ENCODE measurements around the gene PFKP.

PFKP gene

DNA sequence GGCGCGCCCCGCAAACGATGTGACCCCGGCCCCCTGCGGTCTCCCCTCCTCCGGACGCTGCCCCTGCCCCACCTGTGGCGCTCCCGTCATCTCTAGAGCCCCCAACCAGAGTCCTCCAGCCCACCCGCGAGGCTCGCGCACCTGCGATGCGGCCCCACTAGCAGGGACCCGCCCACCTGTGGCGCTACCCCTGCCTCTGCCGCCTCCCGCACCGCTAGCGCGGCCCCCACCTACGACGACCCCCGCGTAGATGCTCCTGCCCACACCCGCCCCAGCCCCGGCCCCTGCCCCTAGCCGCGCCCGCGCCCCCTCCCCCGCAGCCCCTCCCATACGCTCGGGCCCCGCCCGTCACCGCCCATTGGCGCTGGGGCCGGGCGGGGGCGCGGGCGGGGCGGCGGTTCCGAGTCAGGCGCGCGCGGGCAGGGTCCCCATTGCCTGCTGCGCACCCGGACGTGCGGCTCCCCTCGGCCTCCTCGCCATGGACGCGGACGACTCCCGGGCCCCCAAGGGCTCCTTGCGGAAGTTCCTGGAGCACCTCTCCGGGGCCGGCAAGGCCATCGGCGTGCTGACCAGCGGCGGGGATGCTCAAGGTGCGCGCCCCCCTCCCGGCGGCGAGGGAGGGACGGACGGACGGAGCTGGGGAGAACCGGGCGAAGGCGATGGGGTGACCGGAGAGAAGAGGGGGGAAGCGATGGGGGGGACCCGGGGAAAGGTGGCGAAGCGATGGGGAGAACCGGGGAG lies at the start of gene PFKP:
Gene PFKP (plus strand): TSS at position 431 of the 741 bp plus-strand sequence. CDS start 48 bp downstream, at position 479.
- FAIRE-seq: no peak

DNA sequence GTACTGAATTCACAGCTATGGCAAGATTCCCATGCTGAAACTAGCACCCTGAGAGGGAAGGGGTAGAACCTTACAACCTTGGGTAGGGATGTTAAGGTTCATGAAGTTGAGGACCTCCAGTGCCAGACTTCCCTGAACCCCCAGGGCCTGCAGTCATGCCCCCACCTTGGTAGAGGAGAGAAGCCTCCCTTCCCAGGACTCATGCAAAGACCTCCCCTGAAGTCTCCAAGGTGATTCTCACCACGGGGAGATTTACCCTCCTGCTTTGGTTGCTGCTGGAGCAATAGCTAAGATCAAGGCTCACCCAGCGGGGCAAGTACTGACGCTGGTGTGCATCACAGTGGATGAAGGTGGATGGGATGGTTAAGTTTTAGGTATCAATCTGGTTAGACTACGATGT lies 49.1 kb upstream of the PFKP start:
- FAIRE-seq: no peak

DNA sequence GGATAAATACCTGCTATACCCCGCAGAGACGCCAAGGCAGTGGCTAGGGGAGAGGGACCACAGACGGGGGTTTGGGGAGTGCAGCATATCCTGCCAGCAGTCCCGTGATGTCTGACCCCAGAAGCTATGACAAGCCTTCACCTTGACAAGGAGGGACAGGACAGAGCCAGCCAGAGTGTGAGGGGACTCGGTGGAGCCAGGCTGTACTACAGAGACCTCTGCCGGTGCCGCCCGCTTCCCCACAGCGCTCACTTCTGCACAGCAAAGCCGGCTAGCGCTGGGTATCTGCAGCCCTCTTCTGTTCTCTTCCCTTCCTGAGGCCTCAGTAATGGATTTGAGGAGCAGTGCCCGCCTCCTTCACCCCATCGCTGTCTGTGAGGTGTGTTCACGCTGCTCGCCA lies 47.0 kb upstream of the PFKP start:
- no peak for FAIRE-seq

DNA sequence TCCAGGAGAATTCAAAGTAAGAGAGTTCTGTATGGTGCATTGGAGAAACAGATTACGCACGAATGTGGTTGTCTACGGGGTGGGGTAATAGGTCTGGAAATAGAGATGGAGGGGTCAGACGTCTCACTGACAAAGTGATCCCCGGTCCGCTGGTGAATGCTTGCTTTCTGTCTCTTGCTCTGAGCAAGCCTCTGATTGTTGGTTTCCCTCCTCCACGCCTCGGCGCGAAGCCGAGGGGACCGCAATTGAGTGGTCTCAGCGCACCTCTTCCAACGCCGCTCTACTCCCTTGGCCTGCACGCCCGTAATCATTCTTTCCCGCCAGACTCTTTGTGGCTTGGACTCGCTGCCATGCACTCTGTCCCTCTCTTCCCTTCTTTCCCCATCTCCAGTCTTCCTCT lies 46.5 kb upstream of the PFKP start:
- no peak for FAIRE-seq

DNA sequence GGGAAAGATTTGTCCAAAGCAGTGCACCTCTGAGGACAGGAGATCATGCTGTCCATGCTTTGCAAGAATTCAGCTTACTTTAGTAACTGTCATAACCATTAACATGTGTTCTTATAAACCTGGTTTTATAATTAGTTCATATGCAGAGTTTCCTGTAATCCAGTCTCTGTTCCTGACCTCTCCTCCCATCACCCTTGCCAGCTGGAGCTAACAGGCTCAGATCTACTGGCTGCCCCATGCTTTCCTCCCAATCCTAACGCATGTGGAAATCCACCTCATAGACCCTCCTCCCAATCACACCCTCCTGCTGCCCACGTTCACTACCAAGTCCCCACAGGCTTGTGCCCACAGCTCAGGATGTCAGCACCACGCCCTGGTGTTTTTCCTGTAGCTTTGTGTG lies 45.3 kb upstream of the PFKP start:
- FAIRE-seq: no peak

DNA sequence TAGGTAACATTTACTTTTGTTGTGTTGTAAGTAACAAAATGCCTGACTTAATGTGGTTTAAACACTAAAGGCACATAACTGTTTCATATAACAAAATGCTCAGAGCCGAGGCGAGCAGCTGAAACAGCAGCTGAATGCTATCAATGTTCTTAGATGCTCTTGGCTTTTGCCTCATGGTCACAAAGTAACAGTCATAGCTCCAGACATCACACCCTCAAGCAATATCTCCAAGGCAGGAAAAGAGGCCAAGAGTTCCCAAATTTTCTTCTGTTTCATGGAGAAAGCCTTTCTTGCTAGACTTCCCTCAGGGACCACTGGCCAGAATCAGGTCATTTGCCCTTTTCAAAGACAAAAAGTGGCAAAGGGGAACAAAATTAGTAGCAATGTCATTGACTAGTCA lies 43.5 kb upstream of the PFKP start:
- FAIRE-seq: no peak

DNA sequence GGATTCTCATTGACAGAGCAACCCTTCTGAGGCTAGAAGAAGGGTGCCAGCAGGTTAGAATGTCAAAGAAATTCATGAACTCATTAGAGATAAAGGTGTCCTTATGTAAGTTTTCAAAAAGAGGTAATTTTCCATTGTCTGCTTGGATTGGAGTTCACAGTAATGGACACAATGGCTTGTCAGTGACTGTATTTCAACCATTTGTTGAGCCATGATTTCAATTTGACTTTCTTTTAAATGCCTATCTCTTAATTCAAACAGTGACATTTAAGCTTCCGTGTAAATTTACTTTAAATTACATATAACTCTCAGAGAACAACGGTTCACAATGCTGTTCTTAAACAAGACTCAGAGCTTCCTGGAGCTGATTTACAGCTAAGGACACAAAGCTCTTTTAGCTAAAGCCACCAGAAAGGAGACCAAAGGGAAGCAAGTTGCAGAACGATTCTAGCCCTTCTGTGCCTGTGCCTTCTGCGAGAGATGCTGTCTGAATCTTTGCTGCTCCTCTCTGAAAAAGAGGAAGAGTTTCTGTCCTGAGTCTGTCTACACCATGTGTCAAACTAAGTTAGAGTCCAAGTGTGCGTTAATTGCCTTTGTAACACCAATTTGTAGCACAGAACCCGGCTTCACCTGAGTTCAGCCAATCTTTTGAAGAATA lies 42.2 kb upstream of the PFKP start:
- no peak for FAIRE-seq

DNA sequence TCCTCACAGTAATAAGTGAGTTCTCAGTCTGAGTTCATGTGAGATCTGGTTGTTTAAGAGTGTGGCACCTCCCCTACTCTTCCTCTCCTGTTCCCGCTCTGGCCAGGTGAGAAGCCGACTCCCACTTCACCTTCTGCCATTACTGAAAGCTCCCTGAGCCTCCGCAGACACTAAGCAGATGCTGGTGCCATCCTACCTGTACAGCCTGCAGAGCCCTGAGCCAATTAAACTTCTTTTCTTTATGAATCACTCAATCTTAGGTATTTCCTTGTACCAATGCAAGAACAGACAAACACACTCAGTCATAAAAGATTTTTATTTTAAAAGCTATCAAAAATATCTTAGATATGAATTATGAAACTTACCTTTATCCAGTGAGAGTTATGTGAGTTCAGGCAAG lies 39.5 kb upstream of the PFKP start:
- FAIRE-seq: no peak

DNA sequence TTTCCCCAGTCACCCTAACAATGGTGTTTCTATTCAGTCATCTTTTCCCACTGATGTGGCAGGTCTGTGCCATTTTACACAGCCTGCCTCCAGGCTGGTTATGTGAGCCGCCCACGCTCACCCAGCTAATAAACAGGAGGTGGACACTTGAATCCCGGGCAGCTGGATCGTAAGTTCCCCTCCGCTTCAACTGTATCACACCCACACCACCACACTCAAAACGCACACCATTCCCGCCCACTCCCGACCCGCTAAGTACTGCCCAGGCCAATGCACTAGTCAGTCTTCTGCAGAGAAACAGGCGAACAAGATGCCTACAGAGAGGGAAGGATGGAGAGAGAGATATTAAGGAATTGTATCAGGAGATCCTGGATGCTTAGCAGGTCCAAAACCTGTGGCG lies 38.9 kb upstream of the PFKP start:
- no peak for FAIRE-seq

DNA sequence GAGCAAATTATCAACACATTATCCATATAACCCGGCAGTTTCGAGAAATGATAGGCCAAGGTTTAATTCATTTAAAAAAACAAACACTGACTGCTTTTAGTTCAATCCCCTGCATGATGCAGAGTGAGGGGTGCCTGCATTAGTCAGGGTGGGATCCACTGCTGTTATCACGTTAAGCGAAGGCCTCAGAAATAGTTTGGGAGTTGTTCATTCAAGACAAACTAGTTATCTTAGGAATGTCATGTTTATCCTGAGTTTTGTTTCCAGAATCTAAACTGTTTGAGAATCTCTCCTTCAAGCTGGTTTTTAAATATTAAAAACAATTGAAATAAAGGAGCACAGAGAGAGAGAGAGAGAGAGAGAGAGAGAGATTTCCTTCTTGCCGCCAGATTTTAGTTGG lies 36.6 kb upstream of the PFKP start:
- peak; percentile 18 for FAIRE-seq

DNA sequence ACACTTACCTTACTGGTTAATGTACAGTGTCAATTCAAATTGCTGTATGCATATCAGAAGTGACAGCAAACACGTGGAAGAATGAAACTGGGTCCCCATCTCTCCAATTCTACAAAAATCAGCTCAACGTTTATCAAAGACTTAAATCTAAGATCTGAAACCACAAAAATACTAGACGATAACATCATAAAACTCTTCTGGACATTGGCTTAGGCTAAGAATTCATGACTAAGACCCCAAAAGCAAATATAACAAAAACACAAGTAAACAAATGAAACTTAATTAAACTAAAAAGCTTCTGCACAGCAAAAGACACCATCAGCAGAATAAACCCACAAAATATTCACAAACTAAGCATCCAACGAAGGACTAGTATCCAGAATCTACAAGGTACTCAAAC lies 35.9 kb upstream of the PFKP start:
- peak; percentile 90 for FAIRE-seq

DNA sequence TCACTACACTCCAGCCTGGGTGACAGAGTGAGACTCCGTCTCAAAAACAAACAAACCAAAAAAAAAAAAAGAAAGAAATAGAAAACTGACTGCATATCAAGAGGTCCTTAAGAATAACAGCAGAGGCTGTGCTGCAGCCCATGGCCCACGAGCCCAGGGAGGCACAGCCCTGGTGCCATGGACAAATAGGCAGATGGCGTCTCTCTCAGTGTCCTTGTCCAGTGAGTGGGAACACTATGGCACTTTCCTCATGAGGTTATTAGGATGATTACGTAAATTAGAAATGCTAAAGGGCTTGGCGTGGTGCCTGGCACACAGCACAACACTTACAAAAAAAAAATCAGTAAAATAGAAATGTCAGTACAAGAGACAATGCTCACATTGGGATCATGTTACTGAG lies 33.4 kb upstream of the PFKP start:
- FAIRE-seq: no peak

DNA sequence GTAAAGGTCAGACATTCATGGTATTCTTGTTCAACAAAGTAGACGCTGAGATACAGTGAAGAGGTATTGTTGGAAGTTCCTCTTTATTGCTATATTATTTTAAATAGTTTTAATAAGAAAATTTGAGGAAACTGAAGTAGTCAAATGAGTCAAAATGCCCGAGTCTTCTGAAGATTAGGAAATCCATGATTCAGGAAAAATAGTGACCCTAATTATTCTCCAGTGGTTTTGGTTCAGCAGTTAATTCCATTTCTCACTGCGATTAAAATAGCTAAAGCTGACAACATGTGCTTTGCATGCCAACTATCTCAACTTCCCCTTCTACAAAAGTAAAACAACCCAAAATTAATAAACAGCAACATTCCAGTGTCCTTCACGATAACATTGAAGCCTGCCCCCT lies 32.7 kb upstream of the PFKP start:
- FAIRE-seq: no peak

DNA sequence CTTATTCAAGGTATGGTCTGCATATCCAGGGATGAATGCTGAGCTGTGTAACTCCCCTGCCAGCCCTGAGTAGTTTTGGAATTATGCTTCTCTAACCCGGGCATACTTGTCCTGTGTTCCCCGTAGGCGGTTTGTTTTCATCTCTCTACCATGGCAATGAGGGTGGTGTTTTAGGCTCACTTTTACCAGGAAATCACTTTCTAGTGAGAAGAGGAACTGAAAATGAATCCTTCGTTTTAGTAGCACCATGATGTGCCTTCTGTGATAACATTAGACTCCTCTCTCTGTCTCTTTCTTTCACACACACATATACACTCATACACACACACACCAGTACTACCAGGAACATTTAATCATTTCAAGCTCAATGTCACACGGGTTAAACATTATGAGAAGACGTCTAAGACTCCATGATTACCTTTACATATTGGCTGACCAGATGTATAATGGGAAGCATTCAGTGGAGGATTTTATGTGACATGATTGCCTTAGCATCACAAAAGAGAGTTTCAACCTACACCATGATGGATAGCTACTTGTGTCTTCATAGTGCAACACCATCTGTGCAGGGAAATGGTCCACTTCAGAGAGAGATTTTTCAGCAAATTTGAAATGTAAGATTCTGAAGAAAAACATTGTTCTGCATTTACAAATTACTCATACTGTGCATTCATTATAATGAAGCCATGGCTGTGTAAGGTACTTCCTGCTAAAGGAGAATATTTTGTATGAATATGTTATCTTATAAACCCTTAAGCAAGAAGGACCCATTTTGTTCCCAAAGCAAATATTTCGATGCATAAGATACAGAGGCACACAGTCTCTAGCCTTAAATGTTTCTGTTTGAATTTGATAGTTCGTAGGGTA lies 31.0 kb upstream of the PFKP start:
- no peak for FAIRE-seq

DNA sequence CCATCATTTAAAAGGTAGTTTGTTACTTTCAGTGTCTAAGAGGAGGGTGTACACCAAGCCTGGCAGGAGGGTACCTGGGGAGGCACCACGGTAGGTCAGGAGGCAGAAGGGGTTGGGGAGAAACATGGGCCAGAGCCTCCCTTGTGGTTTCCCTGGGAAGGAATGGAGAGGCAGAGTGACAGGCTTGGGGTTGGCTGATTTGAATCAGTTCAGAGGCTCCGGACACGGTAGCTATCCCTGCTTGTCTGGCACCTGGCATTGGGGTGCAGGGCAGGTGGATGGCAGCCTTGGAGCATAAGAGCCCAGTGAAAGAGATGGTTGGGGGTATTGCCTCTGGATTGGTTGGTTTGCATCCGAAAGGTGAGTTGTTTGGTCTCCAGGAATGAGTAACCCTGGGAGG lies 30.2 kb upstream of the PFKP start:
- FAIRE-seq: no peak

DNA sequence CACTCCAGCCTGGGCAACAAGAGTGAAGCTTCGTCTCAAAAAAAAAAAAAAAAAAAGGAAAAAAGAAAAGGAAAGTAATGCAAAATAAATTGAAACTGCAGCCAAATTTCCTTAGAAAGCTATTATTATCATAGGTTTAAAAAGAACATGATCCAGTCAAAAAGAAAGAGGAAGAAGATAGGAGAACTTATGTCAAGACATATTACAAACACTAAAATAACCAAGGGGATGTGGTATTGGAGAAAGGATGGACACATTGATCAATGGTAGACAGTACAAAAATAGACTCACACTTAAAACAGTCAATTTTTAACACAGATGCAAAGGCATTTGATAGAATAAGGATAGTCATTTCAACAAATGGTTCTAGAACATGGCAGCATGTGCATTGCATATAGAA lies 27.3 kb upstream of the PFKP start:
- FAIRE-seq: no peak

DNA sequence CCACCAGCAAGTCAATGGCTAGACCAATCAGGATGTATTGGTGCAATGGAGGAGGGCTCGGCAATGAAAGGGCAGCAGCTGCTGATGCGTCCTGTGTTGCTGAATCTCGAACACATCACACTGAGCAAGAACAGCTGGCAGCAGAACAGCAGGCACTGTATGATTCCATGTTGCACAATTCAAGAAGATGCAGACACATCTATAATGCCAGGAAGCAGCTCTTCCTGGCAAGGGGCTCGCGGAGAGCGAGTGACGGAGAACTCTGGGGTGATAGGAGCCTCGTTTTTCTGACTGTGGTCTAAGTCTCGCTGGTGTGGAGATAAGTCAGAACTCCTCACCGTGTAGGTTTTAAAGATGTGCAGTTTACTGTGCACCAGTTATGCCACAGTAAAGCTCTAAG lies 24.8 kb upstream of the PFKP start:
- FAIRE-seq: no peak

DNA sequence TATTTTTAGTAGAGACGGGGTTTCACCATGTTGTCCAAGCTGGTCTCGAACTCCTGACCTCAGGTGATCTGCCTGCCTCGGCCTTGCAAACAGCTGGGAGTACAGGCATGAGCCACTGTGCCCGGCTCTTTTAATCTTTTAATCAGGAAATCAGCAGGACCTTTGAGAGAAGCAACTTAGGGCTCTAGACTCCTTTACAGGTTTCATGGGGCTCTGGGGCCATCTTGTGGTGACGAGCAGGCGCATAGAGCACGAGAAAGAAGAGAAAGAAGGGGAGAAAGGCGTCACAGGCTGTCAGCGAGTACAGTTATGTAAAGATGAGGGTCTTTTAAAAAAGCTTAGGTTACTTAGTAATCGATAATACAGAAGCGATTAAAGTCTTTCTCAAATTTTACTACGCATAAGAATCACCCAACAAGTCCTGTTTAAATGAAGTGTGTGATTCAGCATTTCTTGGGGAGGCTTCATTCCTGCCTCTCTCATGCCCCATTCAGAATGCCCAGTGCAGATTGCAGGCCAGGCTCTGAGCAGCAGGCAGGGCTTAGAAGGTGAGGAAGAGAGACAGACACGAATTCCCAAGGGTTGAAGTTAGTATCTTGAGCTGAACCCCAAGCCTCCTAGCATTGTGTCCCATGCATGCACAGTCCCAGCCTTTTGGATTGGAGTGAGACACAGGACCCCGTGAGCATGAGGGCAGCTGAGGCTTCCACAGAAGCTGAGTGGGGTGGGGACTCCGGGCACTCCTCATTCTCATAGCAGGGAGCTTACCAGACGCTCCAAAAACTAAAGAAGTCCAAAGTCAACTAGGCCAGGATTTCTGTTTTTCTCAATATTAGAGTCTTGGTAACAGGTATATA lies 23.6 kb upstream of the PFKP start:
- peak; percentile 51 for FAIRE-seq

DNA sequence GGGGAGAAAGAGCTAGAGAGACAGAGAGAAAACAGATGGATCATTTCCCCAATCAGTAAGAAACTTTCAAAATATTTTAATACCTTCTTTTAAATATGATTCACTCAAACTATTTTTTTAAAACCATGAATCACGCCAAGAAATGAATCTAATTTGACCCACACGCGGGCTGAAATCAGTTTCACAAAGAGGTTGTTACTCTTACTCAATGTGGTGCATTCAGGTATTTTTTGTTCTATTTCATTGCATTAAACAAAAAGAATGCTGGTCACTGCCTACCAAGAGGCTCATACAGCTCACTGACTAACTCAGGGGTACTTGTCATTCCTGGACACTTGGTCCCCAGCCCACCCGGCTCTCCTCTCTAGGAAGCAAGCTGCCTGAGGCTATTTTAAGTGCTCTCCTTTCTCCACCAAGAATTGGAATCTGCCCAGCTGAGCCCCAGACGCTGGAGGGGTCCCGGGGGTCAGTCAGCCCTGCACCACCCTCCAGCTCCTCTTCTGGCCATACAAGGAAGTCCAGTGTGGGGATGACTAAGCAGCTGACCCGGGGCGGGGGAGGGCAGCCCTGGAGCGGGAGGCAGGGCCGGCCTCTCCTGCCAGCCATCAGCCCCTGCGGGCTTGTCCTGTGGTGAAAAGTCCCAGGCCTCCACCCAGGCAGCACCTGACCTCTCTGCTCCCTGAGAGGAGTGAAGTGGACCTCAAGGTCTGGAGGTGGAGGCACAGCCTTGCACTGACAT lies 21.7 kb upstream of the PFKP start:
- no peak for FAIRE-seq

DNA sequence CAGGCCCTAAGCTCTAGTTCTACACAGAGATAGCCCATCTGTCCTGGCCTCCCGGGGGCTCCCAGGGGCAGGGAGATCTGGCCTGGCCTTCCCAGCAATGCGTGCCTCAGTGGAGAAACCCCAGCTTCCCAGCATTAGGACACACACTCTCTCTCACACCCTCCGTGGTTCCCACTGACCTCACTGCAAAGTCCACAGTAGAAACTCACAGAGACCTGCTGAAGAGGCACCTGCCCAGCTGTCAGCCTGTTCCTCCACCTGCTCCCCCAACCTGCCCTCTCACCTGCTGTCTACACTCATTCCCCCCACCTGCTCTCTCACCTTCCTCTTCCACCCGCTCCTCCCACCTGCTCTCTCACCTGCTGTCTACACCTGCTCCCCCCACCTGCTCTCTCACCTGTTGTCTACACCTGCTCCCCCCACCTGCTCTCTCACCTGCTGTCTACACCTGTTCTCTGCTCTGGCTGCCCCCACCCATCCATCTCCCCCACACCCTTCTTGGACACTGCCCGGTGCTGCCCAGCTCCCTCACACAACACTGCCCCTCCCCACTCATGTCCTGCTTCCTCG lies 21.1 kb upstream of the PFKP start:
- no peak for FAIRE-seq

DNA sequence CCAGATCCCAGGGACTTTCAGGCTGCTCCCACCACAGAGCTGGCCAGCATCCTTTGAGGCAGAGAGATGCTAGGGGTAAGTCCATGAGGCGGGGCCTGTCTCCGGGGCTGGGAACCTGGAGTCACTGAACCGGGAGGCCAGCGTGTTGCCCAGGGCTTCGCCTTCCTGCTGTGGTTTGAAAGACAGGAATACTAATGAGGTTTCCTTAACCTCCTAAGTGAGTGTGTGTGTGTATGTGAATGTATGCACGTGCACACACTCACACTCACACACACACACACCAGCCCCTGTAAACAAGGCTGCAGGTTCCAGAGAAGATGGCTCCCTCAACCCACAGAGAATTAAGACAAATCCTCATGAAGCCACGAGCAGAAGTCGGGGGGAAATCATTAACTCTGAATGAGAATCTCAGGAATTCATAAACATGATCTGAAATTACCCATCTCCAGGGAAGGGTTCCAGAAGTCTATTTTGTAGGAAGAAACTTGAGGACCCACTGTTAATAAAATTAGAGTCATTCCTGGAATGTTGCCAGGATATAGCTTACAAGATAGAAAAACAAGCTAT lies 20.3 kb upstream of the PFKP start:
- no peak for FAIRE-seq

Measured in endometrium (tissue), 2 donors.